Panc1 (cell line): ENCODE data around the gene CAMKK1.

ENCODE experiments used
- CTCF ChIP-seq: fragments of 450-650 bp; IDR thresholded peaks from 2 replicates; pipeline ENCODE4 v1.5.1; 2017; ENCODE audit warnings: mild to moderate bottlenecking
- POLR2AphosphoS5 ChIP-seq: IDR thresholded peaks from 2 replicates; pipeline ENCODE4 v1.6.1; 2012; ENCODE audit warnings: mild to moderate bottlenecking, low read depth, low read length, moderate library complexity
- REST ChIP-seq, 2 experiments: IDR thresholded peaks; 2 replicates each; pipeline ENCODE4 v1.6.1; 2011 to 2012; ENCODE audit warnings: low read depth in 2 of 2, control low read depth in 1 of 2, low read length in 1 of 2, mild to moderate bottlenecking in 1 of 2, moderate library complexity in 1 of 2; ENCODE audit not compliant: insufficient read depth in 1 of 2
- SIN3A ChIP-seq: IDR thresholded peaks from 2 replicates; pipeline ENCODE4 v1.6.1; 2012; ENCODE audit warnings: low read depth, mild to moderate bottlenecking, low read length, moderate library complexity, borderline replicate concordance; ENCODE audit not compliant: insufficient read depth
- TCF7L2 ChIP-seq: IDR thresholded peaks from 2 replicates; pipeline ENCODE4 v1.6.1; 2011; ENCODE audit warnings: mild to moderate bottlenecking, low read depth, low read length, inconsistent platforms

GRCh38 chr17:3929181-3929580 is 36.3 kb upstream of the CAMKK1 start:
- TF ChIP-seq REST (IDR thresholded peaks at IDR 0.05; ENCODE audit: insufficient read depth in 1 of 2, low read depth in 2 of 2, low read length in 1 of 2) (no peak), CTCF (no peak), POLR2AphosphoS5 (no peak), SIN3A (no peak), TCF7L2 (no peak)
